HG02763 (cell line): ENCODE measurements around the gene TFCP2L1.

Source experiments
- ATAC-seq: cut with Tn5 transposase; IDR thresholded peaks from one replicate; pipeline ENCODE4 v1.9.1; 2021; ENCODE audit warnings: mild to moderate bottlenecking, moderate library complexity; ENCODE audit not compliant: unreplicated experiment

TFCP2L1 gene

DNA sequence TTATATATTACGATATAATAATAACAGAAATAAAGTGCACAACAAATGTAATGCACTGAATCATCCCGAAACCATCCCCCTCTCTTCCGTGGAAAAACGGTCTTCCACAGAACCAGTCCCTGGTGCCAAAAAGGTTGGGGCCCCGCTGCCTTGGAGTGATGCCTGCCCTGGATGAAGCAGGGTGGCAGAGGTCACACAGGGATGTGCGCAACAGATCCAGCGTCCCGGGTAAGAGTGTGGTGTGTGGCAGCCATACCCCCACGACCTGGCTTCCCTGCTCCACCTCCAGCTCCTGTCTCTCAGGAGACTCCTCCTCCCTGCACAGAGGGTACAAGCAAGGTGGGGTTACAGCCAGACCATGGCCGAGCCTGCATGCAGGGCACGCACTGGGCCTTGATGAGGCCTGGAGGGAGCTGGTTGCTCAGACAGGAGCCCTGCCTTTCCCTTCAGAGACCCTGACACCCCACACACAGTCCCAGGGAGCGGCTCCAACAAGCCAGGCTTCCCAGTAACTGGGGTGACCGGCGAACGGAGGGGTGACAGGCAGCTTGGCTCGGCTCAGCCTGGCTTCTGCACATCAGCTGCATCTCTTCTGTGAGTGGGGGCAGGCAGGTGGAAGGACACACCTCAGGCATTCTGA, 41.1 kb downstream of the TFCP2L1 start:
- no peak for ATAC-seq

DNA sequence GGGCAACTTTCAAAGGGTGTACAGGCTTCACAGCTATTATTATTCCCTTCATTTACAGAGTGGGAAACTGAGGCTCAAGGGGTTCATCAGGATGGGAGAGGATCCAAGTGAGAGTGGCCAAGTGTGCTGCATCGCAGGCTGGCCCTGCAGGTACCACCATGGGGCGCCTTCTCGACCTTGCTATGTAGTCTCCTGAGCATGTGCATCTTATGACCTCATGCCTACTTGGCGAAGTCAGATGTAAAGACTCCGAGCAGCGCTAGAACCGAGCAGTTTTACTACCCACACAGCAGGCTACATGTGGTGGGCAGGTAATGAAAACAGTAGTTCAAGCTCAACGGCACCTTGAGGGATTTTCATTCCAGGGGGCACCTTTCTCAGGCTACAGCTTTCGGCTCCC, 42.0 kb downstream of the TFCP2L1 start:
- no peak for ATAC-seq

DNA sequence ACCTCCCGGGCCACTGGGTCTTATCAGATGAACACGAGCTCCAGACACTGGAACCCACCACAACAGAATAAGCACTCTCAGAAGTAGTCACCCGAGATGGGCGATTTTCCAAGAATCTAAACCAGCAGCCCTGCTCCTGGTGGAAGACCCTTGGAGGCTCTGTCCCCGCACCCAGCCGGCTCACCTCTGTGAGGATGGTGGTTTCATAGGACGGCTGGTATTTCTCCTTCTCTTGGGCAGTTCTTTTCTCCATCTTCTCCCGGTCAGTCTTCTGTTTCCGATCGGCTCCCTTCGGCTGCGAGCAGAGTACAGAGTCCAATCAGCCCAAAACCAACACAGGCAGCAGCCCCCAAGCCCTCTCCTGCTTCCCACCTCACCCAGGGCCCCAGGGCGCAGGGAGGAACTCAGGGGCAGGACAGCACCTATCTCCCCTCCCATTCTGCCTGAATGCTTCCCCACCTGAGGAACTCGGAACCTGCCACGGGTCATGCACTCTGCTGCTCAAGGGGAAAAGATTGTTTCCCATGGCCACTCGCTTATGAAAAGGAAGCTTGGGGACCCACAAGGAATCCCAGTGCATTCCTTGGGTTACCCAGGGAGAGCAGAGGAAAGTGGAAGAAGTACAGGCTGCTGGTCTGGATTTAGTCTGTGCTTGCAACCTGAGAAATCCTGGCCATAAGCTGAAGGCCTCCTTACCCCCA, 42.7 kb downstream of the TFCP2L1 start:
- ATAC-seq, result no peak

DNA sequence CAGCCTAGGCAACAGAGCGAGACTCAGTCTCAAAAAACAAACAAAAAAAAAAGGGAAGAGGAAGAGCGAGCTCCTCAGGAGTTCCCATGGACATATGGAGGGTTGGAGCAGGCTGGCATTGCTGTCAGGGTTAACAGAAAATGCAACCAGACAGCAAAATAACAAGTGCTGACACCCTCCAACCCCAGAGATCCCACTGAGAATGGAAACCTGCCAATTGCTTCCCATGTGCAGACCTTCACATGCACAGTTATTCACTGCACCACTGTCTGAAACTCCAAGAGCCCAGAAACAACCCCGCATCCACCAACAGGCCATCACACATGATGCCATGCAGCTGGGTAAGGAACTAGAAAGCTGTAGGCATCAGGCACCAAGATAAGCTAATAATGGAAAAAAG, 43.5 kb downstream of the TFCP2L1 start:
- ATAC-seq, result no peak

DNA sequence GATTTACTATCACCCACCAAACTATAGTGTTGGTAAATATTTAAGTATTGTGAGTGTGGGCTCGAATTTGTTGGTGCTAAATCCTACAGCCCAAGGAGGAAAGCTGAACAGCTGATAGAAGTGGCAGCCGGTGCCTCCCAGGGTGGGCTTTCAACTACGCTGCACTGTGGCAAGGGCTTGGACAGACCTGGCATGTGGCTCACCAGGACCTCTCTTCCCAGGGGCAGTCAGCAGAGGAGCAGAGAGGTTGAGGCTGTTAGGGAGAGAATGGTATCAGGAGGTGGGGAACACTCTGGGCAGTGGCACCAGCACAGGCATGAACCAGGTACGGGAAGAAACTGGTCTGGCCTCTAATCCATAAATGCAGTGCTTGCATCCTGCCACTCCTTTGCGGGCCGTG, 44.6 kb downstream of the TFCP2L1 start:
- no peak for ATAC-seq

DNA sequence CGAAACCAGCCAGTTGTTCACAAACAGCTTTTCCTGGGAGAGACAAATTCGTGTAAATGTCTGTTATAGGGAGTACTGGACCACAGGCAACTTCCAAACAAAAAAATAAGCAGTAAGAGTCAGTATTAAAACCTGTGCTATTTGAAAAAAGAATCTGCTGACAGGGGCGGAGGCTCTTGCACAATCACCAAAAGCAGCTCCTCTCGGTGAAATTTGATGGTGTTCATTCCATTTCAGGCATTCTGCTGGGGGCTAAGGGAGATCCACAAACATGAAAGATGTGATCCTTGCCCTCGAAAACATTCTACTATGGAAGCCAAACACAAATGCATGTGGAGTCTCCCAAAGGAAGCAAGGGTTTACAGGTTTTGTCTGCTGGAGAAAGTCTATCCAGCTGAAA, 45.0 kb downstream of the TFCP2L1 start:
- no peak for ATAC-seq

DNA sequence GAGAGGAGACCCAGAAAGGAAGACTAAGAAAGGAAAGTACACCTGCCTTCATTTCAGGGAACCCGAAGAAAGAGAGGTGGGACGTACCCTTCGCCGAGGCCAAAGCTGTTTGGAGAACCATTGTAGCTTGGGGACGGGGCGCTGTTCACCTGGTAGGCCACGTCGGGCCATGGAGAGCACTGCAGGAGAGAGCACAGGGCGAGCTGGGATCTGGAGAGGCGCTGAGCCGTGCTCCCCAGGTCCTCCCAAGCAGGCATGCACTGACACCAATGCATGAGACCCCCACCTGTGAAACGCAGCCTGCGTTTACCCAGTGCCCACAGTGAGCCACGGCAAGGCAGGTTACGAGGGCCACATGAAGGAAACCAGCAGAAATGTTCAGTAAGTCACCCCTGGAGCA, 45.5 kb downstream of the TFCP2L1 start:
- ATAC-seq, result no peak

DNA sequence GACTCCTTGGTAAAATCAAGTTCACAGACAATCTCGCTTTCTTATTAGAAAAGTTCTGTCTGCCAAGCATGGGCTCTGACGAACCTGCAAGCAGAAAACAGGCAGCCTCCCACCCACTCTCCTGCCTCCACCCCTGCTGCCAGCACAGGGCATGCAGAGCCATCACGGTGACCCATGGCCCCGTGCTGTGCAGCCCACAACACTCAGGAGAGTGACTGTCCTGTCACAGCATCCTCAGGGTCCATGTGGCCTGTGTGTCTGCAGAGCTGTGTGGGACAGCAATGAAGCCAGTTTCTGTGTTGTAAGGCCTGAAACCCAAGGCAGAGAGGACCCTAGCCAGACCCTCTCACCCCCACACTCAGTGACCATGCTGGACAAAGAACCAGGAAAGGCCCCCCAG, 46.2 kb downstream of the TFCP2L1 start:
- no peak for ATAC-seq

DNA sequence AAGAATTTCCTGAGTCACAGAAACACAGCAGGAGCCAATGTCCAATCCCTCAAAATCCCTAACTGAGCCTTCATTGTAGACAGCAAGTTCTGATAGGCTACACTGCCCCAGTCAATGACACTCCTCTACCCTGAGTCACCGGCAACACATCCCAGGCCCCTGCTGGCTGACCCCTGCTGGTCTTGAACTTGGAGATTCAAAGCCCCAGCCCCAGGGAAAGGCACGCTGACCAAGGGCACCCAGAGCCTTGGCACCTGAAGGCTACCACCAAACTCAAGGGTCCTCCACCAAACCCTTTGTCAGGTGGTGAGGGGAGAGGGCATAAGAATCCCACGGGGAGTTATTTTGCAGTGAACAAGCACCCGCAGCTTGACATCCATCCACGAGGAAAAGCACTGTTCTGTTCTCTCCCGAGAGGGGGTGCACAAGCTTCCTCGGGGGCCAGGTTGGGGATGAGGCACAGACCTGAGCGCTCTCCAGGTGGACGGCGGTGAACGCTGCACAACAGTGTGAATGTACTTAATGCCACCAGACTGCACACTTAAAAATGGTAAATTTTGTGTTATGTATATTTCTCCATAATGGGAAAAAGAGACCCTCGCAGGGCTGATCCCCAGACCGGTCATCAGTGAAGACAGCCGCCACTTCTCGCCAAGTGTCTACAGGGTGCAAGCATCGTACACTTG, 46.9 kb downstream of the TFCP2L1 start:
- no peak for ATAC-seq

DNA sequence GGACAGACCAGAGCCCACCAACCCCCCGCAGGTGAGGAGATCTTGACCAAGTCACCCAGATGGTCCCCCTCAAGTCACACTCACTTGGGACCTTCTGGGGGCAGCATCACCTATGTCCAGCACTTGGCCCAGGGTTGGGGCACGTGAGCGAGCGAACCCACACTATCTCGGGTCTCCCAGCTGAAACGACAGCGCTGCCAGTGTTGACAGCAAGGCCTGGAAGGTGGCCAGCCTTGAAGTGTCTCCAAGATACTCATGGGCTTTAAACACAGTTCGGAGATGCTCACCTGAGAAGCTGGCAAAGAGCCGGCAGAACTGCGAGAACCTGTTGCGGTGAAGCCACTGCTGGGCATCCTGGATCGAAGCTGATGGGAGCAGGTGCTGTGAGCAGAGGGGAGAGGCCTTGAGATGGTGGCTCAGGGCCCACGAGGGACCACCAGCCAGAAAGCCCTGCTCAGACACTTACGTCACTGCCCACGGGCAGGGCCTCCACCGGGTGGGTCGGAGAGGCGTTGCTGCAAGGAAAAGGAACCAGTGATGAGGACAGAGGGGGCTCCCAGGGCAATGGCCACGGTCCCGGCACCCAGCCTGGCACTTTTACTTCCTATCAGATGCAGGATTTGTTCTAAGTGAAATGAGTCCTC, 47.5 kb downstream of the TFCP2L1 start:
- no peak for ATAC-seq

DNA sequence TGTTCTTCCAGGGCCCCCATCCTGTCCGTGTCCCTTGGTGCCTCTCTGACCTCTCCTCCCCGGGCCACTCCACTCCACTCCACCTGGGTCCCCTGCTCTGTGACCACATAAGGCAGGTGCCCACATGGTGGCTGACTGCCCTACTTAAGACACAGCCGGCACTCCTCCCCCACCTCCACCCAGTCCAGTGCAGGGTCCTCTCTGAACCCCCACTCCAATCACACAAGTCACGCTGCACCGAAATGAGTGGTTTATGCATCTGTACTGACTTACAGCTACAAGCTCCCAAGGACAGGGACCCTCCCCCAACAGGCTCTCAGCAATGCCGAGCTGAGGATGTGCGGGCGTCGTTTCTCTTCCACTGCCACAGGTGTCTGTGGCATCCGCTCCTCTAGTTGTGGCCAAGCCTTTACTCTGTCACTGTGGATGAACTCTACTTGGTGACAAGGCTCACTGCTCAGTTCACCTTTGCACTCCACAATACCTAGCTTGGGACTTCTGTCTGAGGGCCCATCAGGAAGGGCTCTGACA, 48.3 kb downstream of the TFCP2L1 start:
- no peak for ATAC-seq

DNA sequence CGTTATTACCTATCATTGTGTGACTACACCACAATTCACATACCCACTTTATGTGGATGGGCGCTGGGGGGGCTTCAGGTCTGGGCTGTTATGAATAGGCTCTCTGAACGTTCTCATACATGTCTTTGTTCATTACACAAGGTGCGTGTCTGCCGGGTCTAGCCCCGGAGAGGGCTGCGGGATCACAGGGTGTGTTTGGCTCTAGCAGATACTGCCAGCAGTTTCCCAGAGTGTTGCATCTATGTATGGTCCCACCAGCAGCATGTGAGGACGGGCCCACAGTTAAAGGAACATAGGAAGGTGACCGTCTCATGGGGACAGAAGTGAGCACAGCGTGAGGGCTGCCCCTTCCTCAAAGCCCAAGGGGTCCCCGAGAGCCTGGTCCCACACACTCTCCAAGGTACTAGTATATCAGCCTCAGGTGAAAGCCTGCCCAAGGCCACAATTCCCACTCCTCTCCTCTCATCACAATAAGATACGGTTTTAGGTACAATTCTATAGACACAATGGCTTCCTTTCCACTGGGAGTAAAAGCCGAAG, 48.8 kb downstream of the TFCP2L1 start:
- no peak for ATAC-seq

DNA sequence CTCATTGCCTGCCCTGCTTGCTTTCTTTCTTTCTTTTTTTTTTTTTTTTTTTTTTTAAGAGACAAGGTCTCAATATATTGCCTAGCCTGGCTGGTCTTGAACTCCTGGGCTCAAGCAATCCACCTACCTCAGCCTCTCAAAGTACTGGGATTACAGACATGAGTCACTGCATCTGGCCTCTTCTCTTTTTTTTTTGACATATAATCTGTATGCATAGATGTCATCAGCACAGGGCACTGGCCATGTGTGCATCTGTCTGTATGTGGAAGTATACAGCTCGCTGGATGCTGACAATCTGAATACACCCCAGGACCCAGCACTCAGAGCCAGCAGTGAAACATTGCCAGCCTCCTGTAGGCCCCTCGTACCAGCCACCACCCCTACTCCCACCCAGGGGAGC, 49.5 kb downstream of the TFCP2L1 start:
- no peak for ATAC-seq

DNA sequence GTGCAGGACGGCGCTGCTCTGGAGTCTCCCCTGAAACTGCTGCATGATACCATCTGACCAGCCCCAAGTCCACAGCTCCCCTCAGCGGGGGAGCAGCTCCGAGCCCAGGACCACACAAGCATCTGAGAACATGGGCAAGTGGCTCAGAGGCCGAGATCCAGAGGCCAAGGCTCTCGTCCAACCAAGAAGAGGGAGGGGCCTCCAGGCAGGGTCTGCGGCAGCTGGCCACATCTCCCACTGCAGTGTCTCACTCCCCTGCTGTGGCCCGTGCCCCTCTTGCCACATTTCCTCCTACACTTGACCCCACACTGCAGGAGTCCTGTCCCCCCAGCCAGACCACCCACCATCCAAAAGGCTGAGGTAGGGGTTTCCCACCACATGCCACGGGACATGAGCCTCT, 50.2 kb downstream of the TFCP2L1 start:
- ATAC-seq, result no peak

DNA sequence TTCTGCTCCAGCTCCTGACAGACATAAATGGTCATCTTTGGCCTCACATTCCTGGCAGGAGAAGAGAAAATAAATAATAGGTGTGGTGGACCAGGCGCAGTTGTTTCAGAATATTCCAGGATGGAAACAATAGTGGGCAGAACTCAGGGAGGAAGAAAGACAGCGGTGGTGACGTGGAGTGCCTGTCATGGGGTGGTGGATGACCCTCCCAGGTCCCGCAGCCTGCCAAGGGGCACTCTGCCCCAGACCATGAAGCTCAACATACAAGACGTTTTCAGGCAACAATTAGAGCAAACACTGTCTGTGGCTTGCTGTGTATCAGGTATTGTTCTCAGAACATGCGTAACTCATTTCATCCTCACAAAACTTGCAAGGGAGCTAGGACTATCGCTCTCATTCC, 50.9 kb downstream of the TFCP2L1 start:
- no peak for ATAC-seq

DNA sequence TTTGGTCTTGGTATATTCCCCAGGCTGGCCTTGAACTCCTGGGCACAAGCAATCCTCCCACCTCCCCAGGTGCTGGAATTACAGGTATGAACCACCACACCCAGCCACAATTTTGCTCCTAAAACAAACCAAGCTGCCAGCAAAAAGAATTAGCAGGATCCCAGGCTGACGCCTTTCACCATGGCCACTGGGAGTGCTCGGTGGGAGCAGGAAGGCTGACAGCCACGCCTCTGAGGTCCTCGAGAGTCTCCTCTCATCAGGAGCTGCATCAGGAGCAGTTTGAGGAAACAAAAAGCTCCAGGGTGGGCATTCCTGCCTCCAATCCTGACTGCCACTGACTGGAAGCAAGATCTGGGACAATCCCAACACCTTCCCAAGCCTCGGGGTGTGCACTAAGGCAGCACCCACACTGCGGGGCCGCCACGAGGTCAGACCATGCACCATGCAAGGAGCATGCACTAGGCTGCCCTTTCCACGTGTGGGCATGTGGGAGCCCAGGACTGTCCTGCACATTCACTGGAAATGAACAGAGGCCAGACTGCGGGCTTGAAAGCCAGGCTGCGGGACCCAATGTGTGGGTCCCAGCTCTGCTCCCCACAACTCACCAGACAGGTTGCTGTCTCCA, 51.4 kb downstream of the TFCP2L1 start:
- no peak for ATAC-seq

DNA sequence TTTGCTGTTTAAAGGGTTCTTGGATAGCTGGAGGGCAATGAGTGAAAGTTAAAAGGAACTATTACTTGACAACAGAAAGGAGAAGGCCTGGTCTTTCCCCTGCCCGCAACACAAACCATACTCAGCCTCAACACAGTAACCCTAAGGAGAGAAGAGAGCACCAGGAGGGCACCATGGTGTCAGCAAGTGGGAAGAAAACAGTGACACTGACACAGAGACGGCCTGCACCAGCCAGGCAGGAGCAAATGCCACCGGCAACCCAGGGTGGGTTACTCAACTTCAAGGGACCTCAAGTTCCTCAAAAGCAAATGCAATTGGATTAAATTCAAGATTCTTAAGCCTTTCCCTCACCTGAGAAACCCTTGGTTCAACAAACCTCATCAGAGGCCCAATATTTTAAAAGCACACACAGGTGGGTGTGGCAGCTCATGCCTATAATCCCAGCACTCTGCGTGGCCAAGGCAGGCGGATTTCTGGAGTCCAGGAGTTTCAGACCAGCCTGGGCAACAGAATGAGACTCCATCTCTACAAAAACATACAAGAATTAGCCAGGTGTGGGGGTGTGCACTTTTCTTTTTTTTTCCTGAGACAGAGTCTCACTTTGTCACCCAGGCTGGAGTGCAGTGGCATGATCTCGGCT, 52.3 kb downstream of the TFCP2L1 start:
- no peak for ATAC-seq

DNA sequence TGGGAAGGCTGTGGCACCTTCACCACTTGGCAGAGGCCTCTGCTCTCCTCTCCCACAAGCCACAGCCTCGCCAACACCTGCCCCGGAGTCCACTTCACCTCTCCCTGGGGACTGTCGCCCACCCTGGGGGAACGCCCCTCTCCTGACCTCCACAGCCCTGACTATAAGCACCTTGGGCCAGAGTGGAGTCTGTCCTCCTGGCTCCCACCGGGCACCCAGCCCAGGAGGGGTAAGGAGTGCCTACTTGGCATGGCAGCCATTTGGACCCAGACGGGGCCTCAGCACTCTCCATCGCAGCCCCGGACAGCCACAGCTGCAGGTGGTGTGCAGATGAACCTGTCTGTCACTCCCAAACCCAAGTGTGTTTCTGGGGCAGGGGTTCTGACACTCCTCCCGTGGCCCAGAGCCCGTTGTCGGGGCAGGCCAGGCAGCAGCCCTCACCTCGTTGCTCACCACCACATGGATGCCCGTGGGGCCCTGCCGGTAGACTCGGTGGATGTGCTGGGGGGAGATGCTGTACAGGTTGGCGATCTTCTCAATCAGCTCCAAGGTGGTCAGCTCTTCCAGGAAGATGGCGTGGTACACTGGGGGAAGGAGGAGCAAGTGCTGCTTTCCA, 53.5 kb downstream of the TFCP2L1 start:
- no peak for ATAC-seq

DNA sequence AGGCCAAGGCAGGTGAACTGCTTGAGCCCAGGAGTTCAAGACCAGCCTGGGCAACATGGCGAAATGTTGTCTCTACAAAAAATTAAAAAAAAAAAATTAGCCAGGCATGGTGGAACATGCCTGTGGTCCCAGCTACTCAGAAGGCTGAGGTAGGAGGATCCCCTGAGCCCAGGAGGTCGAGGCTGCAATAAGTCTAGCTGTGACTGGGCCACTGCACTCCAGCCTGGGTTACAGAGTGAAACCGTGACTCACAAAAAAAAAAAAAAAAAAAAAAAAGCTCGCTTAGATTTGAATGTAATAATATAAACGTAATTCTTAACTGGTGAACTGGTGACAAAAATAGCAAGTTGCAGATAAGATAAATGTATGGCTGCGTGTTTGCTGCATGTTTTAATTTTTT, 56.5 kb downstream of the TFCP2L1 start:
- ATAC-seq, result no peak
